HL-60/S4 treated with retinoic acid at 250 ng/mL for 4 days and 3 days (cell line): ENCODE data around the gene SPCS1.
"Not testable (repeated sequence)": the region's sequence is repeated elsewhere in the genome, so short reads cannot be mapped to it uniquely, and the experiment has no call there.

Source experiments
- in situ Hi-C: fragments of 300-500 bp; cut with MboI; formaldehyde crosslinking; loops from 2 replicates; pipeline ENCODE4 v1.7.0; 2022; ENCODE audit warnings: low sequenced_read_pairs

SPCS1 gene

DNA sequence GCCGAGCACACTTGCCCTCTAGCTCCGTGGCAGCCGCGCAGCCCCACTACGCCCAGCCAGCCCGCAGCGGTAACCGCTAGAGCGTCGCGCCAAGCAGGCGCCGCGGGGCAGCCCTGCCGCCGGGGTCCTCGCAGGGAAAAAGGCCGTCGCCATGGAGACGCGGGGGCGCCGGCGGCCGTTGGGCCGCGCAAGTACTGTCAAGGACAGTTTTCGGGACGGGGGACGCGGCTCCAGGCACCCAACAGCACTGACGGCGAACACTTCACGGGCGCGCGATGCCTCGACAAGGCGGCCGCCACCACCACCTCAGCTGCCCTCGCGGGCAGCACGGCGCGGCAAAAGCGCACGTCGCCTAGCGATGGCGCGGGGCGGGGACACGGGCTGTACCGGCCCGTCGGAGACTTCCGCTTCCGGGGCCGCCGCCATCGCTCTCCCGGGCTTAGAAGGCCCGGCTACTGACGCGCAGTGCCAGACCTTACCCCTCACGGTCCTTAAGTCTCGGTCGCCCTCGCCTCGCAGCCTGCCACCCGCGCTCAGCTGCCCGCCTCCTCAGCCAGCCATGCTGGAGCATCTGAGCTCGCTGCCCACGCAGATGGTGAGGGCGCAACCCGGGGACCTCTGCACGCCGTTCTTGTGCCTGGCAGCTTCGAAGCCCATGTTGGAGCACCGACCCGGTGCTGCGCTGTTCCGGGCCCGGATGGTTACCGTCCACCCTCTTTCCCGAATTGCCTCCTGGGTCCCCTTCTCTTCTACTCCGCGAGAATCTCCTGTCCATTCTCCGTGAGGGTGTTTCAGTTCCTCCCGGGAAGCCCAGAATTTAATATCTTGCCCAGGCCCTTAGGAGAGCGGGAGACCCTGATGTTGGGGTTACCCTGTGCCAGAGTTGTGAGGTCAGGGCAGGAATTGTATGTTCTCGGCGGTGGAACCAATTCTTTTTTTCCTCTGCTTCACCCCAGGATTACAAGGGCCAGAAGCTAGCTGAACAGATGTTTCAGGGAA, at the start of gene SPCS1, which contains the start of gene GLT8D1:
Gene SPCS1 (plus strand): TSS at position 419 of the 999 bp plus-strand sequence. CDS start 141 bp downstream, at position 560.
Gene GLT8D1 (minus strand): TSS at position 104 of the 999 bp plus-strand sequence. CDS start 5,331 bp downstream, outside the sequence.
- in situ Hi-C loops = no loop called here

DNA sequence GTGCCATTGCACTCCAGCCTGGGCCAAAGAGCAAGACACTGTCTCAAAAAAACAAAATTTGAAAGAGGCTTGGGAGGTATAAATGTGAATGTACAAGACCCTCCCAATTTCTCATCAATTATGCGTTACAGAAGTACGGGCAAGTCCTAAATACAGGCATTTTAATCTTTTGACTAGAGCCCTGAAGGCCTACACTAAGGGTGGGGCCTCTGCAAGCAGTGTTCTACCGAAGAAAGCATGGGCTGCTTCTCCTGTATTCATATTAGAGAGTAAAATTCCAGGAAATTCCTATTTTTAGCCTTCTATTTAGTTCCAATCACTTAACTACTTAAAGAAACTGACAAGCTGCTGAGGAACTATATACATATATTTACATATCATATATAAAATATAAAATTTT, 45.9 kb upstream of the SPCS1 start:
- in situ Hi-C loops = no loop called here

DNA sequence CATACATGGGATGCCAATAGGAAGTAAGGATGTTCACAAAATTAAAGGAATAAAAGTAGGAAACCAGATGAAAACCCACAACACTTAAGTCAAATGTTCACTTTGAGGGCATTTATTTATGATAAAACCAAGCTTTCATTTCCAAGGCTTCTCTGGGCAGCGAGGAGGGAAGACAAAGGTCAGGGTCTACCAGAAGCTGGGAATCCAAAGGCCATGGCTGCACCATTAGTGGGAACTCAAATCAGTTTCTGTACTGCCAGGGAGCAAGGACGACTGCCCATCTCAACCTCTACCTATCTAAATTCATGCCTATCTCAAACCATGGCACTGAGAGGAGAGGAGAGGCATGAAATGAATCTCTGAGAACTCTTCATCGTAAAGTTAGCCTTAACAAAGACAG, 42.8 kb upstream of the SPCS1 start:
- in situ Hi-C loops = no loop called here

DNA sequence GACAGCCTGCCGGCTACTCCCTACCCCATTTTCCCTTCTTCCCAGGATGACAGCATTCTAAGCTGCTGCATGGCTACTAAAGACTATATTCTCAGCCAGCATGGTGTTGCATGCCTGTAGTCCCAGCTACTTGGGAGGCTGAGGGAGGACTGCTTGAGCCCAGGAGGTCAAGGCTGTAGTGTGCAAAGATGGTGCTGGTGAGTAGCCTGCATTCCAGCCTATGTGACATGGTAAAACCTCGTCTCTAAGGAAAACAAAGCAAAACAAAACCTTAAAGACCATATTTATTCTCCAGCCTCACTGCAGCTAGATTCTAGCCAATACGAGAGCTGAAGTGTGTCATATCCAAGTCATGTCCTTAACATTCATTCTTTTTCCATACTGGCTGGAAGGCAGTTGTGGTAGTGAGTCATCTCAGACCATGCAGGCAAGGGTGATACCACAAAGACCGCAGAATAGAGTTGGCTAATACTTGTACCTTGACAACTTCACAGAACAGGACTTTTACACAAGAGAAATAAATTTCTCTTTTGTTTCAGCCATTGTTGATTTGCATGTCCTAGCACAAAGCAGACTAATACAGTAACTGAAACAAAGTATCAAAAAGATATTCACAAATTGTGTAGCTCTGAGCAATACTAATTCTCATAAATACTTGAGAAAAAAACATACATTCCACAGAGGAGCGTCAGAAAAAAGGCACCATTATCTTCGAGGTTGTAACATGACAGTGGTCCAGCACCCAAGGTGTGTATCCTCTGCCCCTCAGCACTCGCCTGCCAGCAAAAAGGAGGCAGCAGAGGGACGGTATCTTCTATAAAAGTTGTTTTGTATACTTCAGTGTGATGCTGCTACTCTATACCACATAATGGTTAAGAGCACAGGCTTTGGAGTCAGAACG, 35.0 kb upstream of the SPCS1 start:
- in situ Hi-C loops = no loop called here

DNA sequence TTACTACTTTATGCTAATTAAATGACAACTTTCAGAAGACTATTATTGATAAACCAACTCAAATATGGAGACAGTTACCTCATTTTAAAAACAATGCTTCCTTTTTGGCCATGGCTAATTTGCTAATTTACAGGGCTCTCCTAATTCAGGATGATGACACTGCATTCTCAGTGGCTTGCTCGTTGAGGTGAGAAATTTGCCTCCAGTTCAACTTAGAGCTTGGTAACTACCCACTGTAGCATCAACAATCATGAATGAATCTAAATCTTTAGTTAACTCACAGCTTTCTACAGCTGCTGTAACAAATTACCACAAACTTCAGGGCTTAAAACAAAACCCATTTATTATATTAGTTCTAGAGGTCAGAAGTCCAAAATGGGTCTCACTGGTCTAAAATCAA, 34.2 kb upstream of the SPCS1 start:
- in situ Hi-C loops = no loop called here

DNA sequence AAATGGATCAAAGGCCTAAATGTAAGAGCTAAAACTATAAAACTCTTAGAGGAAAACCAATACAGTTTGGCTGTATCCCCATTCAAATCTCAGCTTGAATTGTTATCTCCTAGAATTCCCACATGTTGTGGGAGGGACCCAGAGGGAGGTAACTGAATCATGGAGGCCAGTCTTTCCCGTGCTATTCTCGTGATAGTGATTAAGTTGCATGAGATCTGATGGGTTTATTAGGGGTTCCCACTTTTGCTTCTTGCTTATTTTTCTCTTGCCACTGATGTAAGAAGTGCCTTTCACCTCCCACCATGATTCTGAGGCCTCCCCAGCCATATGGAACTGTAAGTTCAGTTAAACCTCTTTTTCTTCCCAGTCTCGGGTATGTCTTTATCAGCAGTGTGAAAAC, 29.7 kb upstream of the SPCS1 start:
- in situ Hi-C loops = not testable (repeated sequence)

DNA sequence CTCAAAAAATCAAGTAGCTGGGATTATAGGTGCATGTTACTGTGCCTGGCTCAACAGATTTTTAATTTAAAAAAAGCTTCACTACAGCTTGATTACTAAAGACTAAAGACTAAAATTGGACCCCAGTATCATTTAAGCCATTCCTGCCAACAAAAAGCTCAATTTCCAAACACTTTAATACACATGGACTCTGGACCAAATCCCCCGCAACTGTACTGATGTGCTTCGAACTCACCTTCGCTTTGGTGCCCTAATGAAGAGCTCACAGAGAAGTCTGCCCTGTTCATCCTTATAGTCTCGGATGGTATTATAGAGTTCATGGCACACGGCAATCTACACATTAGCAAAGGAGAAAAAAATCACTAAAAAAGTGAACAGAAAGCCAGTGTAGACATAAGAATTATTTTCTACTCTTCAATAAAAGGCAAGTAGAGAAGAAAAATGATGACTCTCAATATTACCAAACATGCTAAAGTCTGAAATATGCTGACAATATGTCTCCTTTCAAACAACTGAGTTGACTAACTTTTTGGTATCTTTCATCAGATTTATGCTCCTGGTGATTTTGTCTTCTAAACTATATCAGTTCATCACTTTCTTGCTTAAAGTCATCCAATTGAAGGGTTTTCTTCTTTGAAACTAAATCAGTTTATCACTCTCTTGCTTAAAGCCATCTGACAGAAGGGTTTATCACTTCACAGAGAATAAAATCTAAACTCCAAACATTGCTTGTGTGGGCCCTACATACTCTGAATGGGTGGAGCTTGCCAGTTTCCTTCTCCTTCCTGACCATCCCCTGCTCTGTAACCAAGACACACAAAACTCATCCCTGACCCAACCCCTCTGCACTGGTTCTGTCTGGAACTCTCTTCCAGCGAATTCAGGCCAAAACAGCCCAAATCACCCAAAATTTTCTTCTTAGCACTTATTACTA, 27.4 kb upstream of the SPCS1 start:
- in situ Hi-C loops = no loop called here

DNA sequence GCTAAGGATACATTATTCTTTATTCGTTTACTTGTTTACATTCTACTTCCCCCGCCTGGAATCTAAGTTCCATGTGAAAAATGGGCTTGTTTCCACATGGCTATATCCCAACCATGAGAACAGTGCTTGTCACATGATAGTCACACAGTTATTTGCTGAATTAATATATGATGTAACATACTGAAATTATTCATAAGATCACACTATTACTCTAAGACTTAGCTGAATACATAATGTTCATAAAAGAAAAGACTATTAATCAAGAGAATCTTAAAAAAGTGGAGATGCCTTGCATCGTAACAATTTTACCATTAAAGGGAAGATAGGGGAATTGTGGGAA, 26.7 kb upstream of the SPCS1 start:
- in situ Hi-C loops = no loop called here

DNA sequence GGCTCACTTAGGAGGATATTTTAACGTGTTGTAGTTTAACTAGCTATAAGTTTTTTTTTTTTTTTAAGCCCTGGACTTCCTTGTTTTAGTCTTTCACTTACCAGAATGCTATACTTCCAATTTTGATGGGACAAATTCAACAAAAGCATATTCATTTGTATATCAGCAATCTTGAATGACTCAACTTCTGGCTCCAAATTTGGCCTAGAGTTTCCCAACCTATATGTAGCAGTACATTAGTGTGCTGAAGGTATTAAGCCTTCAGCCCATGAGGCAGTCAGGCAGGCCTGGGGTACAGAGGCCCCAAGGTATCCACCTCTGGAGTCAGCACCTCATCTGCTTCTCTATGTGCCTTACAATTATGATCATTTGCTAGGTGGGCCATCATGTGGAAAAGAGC, 26.1 kb upstream of the SPCS1 start:
- in situ Hi-C loops = no loop called here

DNA sequence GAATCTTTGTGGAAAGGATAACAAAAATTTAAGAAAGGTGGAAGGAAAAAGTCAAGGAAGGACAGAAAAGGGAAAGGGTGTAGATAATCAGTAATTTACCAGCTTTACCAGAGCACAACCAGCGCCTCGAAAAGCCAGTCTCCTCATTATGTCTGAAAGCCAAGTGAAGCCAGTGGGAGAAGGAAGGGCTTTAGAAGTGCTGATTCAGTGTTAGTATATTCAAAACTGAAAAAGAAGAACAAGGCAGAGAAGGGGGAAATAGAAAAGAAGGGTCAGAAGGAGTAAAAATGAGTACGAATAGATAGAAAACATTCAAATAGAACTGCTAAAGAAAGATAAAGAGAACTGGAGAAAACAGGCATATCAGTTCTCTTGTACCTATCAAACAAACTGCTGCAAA, 24.3 kb upstream of the SPCS1 start:
- in situ Hi-C loops = no loop called here

DNA sequence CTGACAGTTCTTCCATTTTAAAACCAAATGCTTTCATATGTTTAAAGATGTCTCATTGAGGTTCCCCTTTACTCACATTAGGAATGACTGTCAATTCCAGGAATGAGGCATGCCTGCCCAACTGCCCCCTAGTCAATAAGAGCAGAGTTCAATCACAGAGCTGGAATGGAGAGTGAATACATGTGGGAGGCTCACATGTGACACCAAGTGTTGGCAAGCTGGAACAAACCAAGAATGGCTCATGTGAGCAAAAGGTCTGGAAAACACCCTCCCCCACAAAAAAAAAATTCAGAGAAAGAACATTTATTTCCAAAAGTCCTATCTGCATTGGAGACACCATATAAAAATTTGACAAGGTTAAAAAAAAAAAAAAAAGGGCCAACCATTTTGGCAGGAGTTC, 23.9 kb upstream of the SPCS1 start:
- in situ Hi-C loops = no loop called here

DNA sequence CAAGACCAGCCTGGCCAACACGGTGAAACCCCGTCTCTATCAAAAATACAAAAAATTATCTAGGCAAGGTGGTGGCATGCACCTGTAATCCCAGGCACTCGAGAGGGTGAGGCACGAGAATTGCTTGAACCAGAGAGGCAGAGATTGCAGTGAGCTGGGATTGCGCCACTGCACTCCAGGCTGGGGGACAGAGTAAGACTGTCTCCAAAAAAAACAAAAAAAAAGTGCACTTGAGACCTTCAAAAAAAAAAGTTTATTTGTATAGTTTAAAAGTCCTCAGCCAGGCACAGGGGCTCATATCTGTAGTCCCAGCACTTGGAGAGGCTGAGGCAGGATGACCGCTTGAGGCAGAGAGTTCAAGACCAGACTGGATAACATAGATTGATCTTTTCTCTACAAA, 22.3 kb upstream of the SPCS1 start:
- in situ Hi-C loops = no loop called here

DNA sequence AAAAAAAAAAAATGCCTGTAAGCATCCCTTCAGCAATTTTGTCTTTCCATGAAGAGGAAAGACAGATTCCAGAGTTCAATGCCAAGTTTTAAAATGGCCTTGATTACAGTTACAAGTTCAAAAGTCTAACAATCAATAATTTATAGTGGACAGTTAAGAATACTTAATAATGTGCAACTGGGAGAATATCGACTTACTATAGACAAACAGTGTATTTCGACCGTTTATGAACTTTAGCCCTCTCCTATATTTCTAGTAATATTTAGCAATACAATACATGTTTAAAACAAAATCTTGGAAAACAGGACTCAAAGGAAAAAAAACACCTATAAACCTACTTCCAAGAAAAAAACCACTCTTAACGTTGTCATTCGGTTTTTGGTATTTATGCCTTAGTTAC, 21.7 kb upstream of the SPCS1 start:
- in situ Hi-C loops = no loop called here

DNA sequence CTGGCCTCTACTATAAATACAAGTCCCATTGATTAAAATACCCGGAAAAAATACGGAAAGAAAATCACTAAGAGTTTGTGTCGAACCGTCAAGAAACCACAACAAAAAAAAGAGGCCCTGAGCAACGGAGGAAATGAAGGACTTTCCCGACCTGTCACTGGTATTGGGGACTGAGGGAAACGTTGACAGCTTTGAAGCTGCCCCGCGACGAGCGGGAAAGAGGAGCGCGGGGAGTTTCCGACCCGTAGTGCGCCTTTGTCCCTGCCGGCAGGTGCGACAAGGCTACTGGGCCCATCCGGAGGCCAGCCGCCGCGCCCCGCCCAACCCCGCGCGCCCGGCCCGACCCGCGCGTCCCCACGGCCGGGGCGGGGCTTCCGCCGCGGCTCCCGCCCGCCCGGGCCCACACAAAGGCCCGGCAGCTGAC, 20.6 kb upstream of the SPCS1 start:
- in situ Hi-C loops = no loop called here

DNA sequence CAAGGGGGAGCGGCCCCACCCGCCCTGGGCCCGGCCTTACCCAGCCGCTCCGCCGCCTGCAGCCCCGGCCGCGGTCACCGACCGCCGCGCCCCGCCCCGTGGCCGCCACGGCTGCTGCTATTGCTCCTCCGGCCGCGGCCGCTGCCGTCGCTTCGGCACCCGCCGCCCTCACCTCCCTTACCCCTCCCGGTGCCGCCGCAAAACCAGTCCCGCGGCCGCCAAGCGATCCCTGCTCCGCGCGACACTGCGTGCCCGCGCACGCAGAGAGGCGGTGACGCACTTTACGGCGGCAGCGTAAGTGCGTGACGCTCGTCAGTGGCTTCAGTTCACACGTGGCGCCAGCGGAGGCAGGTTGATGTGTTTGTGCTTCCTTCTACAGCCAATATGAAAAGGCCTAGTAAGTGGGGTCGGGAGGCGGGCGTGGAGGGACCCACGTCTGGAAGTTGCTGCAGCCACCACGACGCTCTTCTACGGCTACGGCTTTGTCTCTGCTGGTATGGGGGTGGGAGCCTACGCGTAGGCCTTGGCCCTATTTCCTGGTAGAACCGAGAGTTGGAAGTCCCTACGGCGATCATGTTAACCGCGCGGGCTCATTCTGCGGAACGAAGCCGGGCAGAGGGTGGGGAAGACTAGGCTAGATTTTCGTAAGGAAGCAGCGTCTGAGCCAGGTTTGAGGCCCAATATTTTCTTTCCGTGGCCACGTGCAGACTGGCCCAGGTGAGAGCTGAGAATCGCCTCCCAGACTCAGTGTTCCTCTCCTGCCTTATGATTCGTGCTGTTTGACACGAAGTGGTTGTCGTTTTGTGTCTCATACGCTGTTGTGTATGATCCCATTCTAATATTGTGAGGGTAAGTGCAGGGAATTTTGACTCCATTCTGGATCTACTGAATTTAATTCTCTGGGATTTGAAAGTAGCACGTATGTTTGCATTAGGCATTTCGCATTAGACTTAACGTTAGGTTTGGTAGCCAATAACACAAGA, 19.9 kb upstream of the SPCS1 start, which contains the start of the genes GNL3 and PBRM1:
Gene GNL3 (plus strand): TSS at position 324 of the 983 bp plus-strand sequence. CDS start 61 bp downstream, at position 385.
Gene PBRM1 (minus strand): TSS at position 205 of the 983 bp plus-strand sequence.
- in situ Hi-C loops = no loop called here

DNA sequence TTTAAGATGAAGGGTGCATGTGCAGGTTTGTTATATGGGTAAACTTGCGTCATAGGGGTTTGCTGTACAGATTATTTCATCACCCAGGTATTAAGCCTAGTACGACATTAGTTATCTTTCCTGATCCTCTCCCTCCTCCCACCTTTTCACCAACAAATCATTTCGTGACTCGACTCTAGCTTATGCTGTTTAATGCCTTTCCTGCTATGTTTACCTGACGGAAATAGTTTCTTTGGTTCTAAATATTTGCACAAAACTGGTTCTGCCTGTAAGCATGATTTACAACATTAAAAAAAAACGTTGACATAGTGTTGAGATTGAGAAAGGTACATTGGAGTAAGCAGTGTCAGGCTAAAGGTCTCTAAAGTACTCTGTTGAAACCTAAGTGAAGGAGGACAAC, 17.6 kb upstream of the SPCS1 start:
- in situ Hi-C loops = no loop called here

DNA sequence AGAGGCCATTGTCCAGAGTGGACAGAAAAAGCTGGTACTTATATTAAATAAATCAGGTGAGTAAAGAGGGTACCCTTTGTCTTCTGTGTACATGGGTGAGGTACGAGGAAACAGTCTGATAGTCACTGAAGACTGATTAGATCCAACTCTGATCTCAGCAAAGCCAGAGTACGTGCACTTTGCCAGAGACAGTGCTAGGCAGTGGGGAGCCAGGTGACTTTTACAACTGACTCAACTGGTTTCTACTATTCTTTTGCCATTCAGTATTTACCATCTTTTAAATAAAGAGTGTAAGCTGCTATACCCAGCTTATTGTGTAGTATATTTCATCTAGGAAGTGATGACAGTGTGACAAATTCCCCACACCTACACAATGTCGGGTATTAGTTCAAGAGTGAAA, 16.8 kb upstream of the SPCS1 start:
- in situ Hi-C loops = no loop called here

DNA sequence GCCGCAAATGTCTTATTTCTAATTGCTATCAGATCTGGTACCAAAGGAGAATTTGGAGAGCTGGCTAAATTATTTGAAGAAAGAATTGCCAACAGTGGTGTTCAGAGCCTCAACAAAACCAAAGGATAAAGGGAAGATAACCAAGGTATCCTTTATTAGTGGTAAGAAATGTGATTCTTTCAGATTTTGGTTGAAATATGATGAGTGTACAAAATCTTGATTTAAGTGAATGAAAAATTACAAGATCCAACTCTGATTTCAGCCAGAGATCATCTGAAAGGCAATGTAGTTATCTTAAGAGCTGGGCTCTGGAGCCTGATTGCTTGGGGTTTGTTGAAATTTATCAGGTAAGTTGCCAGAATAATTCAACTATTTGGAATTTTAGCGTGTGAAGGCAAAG, 15.3 kb upstream of the SPCS1 start:
- in situ Hi-C loops = no loop called here

DNA sequence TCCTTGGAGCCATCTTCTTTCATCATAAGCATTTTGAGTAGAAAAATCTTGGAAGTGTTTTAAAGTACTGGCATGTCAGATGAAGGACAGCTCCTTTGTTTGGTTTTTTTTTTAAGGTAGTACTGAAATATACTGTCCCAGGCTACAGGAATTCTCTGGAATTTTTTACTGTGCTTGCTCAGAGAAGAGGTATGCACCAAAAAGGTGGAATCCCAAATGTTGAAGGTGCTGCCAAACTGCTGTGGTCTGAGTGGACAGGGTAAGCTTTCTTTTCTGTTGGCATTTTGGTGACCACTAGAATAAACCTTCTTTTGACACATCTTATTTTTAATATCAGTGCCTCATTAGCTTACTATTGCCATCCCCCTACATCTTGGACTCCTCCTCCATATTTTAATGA, 12.8 kb upstream of the SPCS1 start:
- in situ Hi-C loops = no loop called here
